ENCODE data around the gene PCNX2. TPM values are rescaled to one million over a fixed set of nuclear protein-coding genes. Genes with fewer than 3 reads are reported as not detected.

Gene PCNX2
- total RNA-seq, 1 experiment from 2014 or later, result 15.0 TPM

- CTCF ChIA-PET, result no interaction called here
- H3K36me3 ChIP-seq (ENCODE audit: control insufficient read depth, insufficient read depth, low read length), result no peaks in the 10 kb centered on the region
- H3K4me3 ChIP-seq (ENCODE audit: low read depth, low read length), result no peak overlapping the region
- no TSS peak for BruUV-seq (replicated peaks)
- no peaks in the 10 kb centered on the region for H3K27me3 ChIP-seq (replicated peaks; ENCODE audit: control insufficient read depth, insufficient read depth, low read length)
- POLR2A ChIA-PET, result no interaction called here
- H3K9me3 ChIP-seq, result no peaks in the 10 kb centered on the region
- Mint-ChIP-seq H3K27ac (ENCODE audit: unreplicated experiment) (no peak overlapping the region), H3K4me3 (ENCODE audit: unreplicated experiment) (no peak overlapping the region), H3K27me3 (ENCODE audit: insufficient read depth, unreplicated experiment) (no peaks in the 10 kb centered on the region), H3K36me3 (ENCODE audit: insufficient read depth, unreplicated experiment) (no peaks in the 10 kb centered on the region), H3K4me1 (ENCODE audit: low read depth, unreplicated experiment) (no peaks in the 10 kb centered on the region), H3K9me3 (ENCODE audit: unreplicated experiment) (no peaks in the 10 kb centered on the region)
- no peaks in the 10 kb centered on the region for H3K4me1 ChIP-seq
- intact Hi-C loops (cut with micrococcal nuclease; ENCODE audit: unreplicated experiment), result no loop called here
- TF ChIP-seq CTCF (IDR thresholded peaks at IDR 0.05; ENCODE audit: insufficient read depth in 1 of 2, low read depth in 1 of 2, low read length in 1 of 2, severe bottlenecking in 1 of 2, unreplicated experiment in 1 of 2), result no peak
- no peak for DNase-seq
These were observed 351.2 kb downstream of the PCNX2 start for GRCh38 chr1:232944347-232944746.

- Histone ChIP-seq H3K9me3 (no peaks in the 10 kb centered on the region), H3K27me3 (replicated peaks; ENCODE audit: control insufficient read depth, insufficient read depth, low read length) (no peaks in the 10 kb centered on the region), H3K4me3 (ENCODE audit: low read depth, low read length) (no peak overlapping the region), H3K4me1 (no peaks in the 10 kb centered on the region), H3K36me3 (ENCODE audit: control insufficient read depth, insufficient read depth, low read length) (no peaks in the 10 kb centered on the region)
- DNase-seq, result no peak
- Mint-ChIP-seq H3K9me3 (ENCODE audit: unreplicated experiment) (no peaks in the 10 kb centered on the region), H3K27ac (ENCODE audit: unreplicated experiment) (no peak overlapping the region), H3K36me3 (ENCODE audit: insufficient read depth, unreplicated experiment) (no peaks in the 10 kb centered on the region), H3K27me3 (ENCODE audit: insufficient read depth, unreplicated experiment) (no peaks in the 10 kb centered on the region), H3K4me1 (ENCODE audit: low read depth, unreplicated experiment) (no peaks in the 10 kb centered on the region), H3K4me3 (ENCODE audit: unreplicated experiment) (no peak overlapping the region)
- CTCF ChIA-PET, result no interaction called here
- POLR2A ChIA-PET, result no interaction called here
- intact Hi-C loops (cut with micrococcal nuclease; ENCODE audit: unreplicated experiment), result no loop called here
- no TSS peak for BruUV-seq (replicated peaks)
- TF ChIP-seq CTCF (IDR thresholded peaks at IDR 0.05; ENCODE audit: insufficient read depth in 1 of 2, low read depth in 1 of 2, low read length in 1 of 2, severe bottlenecking in 1 of 2, unreplicated experiment in 1 of 2), result no peak
These were observed 351.8 kb downstream of the PCNX2 start for GRCh38 chr1:232943679-232944252.

- no peak overlapping the region for H3K4me3 ChIP-seq (ENCODE audit: low read depth, low read length)
- BruUV-seq (replicated peaks), result no TSS peak
- TF ChIP-seq CTCF (IDR thresholded peaks at IDR 0.05; ENCODE audit: insufficient read depth in 1 of 2, low read depth in 1 of 2, low read length in 1 of 2, severe bottlenecking in 1 of 2, unreplicated experiment in 1 of 2), result no peak
- peaks cover 7% of the 10 kb centered on the region for H3K4me1 Mint-ChIP-seq (ENCODE audit: low read depth, unreplicated experiment)
- H3K9me3 ChIP-seq, result no peaks in the 10 kb centered on the region
- intact Hi-C loops (cut with micrococcal nuclease; ENCODE audit: unreplicated experiment), result no loop called here
- DNase-seq, result no peak
- no peak overlapping the region for H3K4me3 Mint-ChIP-seq (ENCODE audit: unreplicated experiment)
- CTCF ChIA-PET, result no interaction called here
- H3K9me3 Mint-ChIP-seq (ENCODE audit: unreplicated experiment), result no peaks in the 10 kb centered on the region
- H3K27me3 ChIP-seq (replicated peaks; ENCODE audit: control insufficient read depth, insufficient read depth, low read length), result no peaks in the 10 kb centered on the region
- POLR2A ChIA-PET, result no interaction called here
- H3K4me1 ChIP-seq, result no peaks in the 10 kb centered on the region
- no peak overlapping the region for H3K27ac Mint-ChIP-seq (ENCODE audit: unreplicated experiment)
- H3K27me3 Mint-ChIP-seq (ENCODE audit: insufficient read depth, unreplicated experiment), result no peaks in the 10 kb centered on the region
- no peaks in the 10 kb centered on the region for H3K36me3 Mint-ChIP-seq (ENCODE audit: insufficient read depth, unreplicated experiment)
- H3K36me3 ChIP-seq (ENCODE audit: control insufficient read depth, insufficient read depth, low read length), result no peaks in the 10 kb centered on the region
These were observed 352.9 kb downstream of the PCNX2 start for GRCh38 chr1:232942413-232943294.
